SW 1271 (cell line): ENCODE data around the gene SFXN2.
A peak's percentile ranks its signal among the peaks of the same experiment; 100 is the strongest.
"Not testable (repeated sequence)": the region's sequence is repeated elsewhere in the genome, so short reads cannot be mapped to it uniquely, and the experiment has no call there.

Source experiments
- DNase-seq, 2 experiments: peaks; one replicate each; lab custom pipeline; 2025; lab: John Stamatoyannopoulos, UW

The SFXN2 gene

DNA sequence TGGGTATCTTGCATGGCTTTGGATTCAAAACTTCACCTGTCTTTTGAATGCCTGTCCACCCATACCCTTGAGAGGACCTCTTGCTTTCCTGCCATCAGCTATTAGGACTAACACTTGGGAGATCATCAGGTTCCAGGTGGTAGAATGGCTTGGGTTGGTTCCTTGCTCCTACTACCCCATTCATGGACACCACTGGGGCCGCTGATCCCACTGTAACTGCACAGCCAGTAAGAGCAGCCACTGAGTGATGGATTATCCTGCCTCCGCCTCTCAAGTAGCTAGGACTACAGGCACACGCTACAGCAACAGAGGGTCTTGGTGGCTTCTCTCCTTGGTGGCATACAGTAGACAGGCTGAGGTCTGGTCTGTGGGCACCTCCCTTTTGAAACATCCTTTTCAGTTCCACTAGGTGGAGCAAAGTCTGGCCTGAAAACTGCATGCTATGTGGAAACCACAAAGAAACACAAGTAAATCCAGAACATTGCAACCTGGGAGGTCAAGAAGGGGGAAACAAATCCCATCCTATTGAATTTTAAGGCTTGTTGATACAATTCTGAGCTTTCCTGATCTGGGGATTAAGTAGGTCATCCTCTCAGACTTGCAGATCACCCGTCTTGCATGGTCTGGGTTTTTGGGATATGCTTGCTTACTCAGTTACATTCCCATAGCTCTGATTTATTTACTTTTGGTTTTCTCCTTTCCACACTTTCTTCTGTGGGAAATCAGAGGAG lies 38.7 kb downstream of the SFXN2 start:
- peak in 1 of 2 experiments; percentile 26 for DNase-seq

DNA sequence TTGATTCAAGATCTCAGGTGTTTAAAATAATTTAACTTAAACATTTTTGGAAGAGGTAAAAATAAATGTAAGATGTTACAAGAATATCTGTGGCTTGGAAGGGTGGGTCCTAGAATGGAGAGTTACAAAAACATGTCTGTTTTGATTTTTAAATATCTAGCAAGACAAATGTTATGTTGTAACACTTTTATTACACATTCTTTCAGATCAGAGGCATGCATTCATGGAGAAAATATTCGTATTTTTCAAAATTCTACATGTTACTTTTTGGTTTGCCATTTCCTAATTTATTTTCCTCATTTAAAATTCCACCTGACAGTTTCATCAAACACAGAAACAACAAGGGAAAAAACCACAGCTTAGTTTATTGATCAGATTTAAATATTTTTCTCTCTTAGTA lies 39.3 kb downstream of the SFXN2 start:
- DNase-seq, result no peak

DNA sequence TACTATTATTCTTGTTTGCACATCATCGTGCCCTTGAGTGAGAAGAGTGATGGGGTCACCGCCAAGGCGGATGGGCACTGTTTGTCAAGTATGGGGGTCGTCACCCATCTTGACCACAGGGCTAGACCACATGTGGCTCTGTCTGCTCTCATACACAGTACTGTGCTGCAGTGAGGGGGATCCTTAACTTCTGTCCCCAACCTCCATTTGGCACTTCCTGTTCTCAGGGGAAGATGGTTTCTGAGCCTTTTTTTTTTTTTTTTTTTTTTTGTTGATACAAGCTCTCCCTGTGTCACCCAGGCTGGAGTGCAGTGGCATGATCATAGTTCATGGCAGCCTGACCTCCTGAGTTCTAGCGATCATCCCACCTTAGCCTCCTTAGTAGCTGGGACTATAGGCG lies 42.9 kb downstream of the SFXN2 start:
- no peak for DNase-seq

DNA sequence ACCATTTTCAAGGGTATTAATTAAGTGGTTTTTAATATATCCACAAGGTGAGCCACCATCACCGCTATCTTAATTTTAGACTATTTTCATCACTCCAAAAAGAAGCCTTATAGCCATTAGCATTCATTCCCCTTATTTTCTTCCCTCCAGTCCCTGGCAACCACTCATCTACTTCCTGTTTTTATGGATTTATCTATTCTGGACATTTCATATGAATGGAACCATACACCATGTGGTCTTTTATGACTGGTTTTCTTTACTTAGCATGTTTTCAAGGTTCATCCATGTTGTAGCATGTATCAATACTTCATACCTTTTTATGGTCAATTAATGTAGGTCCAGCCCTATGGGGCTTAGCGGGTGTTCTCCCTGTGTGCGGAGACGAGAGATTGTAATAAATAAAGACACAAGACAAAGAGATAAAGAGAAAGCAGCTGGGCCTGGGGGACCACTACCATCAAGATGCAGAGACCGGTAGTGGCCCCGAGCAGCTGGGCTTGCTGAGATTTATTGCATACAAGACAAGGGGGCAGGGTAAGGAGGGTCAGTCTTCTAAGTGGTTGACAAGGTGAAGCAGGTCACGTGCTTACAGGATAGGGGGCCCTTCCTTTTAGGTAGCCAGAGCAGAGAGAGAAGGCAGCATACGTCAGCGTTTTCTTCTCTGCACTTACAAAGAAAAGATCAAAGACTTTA lies 44.0 kb downstream of the SFXN2 start:
- no peak for DNase-seq

DNA sequence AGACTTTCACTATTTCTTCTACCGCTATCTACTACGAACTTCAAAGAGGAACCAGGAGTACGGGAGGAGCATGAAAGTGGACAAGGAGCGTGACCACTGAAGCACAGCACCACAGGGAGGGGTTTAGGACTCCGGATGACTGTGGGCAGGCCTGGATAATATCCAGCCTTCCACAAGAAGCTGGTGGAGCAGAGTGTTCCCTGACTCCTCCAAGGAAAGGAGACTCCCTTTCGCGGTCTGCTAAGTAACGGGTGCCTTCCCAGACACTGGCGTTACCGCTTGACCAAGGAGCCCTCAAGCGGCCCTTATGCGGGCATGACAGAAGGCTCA lies 44.5 kb downstream of the SFXN2 start:
- not testable (repeated sequence) for DNase-seq

DNA sequence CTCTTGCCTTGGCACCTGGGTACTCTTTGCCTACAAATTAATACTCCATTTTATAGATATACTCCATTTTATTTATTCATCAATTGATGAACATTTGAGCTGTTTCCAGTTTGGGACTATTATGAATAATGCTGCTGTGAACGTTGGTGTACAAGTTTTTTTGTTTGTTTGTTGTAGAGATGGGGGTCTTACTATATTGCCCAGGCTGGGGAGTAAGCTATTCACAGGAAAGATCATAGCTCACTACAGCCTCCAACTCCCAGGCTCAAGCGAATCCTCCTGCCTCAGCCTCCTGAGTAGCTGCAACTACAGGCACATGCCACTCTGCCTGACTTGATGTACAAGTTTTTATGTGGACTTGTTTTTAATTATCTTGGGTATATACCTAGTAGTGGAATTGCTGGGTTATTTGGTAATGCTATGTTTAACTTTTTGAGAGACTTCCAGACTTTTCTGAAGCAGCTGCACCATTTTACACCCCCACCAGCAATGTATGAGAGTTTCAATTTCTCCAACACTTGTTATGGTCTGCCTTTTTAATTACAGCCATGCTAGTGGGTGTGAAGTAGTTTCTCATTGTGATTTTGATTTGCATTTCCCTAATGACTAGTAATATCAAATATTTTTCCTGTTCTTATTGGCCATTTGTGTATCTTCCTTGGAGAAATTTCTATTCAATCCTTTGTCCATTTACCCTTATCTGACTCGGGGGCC lies 45.2 kb downstream of the SFXN2 start:
- DNase-seq, result no peak

DNA sequence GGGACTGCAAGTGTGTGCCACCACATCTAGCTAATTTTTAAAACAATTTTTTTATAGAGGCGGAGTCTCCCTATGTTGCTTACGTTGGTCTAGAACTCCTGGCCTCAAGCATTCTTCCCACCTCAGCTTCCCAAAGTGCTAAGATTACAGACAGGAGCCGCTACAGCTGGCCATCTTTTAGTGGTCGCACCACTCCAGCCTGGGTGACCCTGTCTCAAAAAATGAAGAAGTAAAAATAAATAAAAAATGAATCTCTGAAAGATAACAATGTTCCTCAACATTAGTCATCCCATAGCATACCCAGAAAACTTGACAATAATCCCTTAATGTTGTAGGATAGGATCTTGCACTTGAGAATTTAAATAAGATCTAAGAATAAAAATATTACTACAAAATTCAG lies 47.5 kb downstream of the SFXN2 start:
- no peak for DNase-seq

DNA sequence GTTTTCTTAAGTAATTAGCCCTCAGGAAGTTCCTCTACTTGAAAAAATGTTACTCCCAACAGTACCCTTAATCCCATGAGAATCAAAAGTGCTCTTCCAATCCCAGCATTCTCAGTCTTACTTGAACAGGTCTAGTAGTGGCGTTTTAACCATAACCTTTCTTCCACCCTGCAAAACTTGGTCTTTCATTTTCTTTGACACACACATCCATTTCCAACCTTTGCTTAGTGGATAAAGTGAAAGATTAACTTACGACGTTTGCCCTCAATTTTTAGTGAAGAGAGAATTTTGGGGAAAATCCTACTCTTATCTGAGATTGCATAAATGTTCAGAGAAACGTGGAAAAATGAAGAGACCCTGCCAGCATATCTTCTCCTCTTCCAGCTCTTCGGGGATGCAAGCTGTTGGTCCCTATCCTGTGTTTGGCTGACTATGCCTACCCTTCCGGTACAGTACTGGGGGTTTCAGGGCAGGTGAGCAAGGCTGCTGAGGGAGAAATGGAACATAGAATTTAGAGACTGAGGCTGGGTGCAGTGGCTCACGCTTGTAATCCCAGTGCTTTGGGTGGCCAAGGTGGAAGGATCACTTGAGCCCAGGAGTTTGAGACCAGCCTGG lies 48.1 kb downstream of the SFXN2 start:
- DNase-seq, result no peak

DNA sequence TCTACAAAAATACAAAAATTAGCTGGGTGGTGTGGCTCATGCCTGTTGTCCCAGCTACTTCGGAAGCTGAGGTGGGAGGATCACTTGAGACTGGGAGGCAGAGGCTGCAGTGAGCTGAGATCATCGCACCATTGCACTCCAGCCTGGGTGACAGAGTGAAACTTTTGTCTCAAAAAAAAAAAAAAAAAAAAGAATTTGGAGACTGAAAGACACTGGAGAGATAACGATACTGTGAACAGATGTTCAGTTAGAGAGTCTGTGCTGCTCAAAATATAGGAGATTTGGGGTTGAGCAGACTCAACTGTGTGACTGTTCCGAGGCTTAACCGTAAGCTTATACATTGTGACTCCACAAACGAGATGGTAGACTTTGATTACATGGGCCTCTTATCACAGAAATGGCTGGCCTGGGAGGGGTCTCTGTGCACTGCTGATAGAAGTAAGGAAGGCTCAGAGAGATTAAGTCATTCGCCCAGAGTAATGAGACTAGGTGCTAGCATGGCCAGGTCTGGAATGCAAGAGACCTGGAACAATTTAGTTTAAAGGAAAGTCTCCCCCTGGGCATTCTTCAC lies 48.7 kb downstream of the SFXN2 start:
- no peak for DNase-seq

DNA sequence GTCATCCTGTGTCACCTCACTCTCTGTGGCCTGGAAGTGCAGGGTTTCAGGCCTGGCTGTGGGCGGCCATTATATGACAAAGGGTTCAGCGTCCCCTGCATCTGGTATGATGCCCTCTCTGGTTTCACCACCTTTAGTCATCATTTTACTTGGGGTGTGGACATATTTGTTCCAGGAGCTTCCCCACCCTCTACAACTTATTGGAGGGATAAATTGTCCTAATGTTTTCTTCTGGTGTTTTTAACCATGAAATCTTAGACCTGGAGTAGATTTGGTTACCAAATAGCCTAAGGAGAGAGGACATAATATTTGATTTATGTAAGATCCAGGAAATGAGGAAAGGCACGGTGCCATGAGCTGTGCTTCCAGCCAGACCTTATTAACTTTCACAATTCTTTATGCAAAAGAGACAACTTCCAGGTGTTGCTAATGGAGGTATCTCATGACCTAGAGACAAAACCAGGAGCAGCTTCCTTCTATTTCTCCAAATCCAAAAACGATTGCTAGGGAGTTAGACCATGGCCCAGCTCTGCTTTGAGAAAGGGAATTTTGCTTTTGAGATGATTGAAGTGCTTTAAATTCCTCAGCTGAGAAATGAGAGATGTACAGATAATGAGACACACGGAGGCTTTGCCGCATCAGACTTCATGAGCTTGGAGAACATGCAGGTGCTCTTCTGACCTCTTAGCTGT lies 50.2 kb downstream of the SFXN2 start:
- no peak for DNase-seq

DNA sequence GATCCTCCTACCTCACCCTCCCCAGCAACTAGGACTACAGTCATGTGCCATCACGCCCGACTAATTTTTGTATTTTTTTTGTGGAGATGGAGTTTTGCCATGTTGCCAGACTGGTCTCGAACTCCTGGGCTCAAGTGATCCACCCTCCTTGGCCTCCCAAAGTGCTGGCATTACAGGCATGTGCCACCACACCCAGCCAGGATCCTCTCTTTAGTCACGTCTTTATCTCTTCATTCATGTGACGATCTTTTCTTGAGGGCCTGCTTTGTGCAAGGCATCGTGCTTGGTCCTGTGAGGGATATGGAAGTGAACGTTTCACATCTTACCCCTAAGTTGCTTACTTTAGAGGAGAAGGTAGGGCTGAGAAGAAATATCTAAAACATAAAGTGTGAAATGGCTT lies 50.9 kb downstream of the SFXN2 start:
- DNase-seq, result no peak

DNA sequence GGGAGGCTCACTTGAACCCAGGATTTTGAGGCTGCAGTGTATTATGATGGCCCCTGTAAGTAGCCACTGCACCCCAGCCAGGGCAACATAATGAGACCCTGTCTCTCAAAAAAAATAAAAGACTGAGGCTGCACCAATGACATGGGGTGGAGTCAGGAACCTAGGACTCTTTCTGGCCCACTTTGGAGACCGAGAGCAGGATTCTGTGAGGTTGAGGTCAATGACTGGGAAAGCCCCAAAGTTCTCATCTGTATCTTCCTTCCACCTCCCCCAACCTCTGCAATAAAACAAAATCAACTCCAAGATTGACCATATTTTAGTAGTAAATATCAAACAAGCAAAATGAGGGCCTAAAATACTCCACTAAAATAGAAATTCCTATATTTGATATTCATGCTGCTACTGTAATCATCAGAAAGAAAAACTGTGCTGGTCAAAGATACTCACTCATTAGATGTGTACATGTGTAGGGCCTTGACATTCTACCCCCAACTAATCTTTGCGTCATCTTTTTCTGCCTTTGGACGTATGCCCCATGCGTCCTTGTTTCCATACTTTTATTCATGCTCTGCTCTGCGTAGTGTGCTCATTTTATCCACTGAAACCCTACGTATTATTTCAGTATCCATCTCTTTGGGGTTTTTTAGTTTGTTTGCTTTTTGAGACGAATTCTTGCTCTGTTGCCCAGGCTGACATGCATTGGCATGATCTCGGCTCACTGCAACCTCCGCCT lies 53.2 kb downstream of the SFXN2 start:
- DNase-seq, result no peak

DNA sequence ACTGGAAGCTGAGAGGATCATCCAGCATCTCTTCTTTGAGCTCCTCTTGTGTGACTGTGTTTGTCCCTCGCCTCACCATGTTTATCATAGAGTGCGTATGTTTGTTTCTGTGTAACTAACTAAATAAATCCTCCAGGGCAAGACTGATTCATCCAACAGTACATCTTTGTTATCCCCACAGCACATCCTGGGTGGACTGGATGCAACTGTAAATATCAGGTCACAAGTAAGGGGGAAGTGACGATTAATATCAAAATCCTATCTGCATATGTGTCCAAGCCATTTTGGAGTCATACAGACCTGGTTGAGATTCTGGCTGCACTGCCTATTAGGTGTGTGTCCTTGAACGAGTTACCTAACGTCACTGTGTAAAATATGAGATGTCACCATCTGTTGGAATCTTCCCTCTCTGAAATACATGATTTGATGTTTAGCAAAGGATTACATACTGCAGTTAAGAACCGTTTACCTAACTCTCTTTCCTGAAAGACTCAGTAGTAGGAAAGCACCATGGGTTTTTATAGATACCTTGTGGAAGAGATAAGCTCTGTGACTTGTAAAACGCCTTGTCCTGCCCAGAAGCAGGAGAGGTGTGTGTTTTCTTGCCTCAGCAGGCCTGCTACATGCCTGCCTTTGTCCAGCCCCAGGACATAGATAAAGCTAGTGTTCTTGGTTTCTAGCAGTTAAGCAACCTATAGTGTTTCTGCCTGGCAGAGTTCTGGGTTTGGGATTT lies 55.1 kb downstream of the SFXN2 start:
- no peak for DNase-seq

DNA sequence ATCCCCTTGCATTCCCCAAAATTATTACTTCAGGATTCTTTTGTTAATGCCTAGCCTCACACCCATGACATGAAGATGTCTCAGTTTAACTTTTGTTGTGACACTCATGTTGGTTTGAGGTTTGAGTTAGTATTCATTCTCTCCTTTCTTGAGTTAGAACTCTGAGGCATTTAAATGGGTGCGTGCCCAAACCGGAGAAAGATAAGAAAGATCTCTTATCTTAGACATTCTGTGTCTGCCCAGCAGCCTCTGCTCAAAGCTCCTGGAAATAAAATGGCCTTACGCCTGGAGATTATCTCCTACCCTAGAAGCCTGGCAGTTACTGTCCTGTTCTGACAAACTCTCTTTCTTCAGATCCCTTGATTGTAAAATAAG lies 55.7 kb downstream of the SFXN2 start:
- DNase-seq, result no peak

DNA sequence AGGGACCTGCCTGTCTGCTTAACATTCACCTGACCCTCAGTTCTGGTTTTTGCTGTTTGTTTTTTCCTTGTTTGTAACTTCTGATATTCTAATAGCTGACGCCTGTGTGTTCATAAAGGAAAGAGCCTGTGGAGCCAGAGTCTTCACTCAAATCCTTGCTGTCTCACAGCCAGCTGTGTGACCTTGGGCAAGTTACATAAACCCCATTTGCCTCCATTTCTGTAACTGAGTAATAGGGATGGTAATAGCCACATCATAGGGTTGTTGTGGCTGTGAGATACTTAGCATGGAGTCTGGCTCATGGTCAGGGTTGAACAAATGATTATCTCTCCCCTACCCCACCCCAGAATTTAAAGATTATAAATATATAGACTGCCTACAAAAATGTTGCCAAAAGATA lies 56.4 kb downstream of the SFXN2 start:
- no peak for DNase-seq

DNA sequence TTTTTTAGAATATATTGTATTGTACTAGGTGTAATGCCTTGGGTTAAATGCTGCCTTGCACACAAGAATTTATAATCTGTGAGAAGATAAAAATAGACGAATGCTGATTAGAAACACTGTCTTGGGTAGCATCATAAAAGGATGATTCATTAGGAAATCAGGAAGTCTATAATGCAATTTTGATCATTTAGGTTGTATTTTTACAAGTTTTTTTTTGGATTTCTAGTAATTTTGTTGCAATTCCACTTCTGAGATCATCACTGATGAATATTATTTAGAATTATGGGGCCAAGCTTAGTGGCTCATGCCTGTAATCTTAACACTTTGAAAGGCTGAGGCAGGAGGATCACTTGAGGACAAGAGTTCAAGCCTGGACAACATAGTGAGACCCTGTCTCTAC lies 58.9 kb downstream of the SFXN2 start:
- DNase-seq, result no peak

DNA sequence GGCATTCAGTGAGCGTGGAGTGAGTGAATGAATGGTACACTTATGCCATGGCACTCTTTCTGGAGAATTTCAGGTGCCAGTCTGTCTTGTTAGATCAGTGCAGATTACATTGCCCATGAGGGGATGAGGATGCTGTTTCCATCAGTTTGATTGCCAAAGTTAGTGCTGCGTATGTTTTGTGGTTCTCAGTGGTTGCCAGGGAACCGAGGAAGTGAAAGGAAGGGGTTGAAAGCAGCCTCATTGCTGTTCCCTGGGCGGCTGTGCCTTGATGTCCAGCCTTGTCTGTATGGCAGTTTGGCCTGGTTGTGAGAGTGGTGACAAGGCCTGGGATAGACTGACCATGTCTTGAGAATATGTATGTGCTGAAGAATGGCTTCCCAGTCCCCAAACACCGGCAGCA lies 59.5 kb downstream of the SFXN2 start:
- DNase-seq, result no peak

DNA sequence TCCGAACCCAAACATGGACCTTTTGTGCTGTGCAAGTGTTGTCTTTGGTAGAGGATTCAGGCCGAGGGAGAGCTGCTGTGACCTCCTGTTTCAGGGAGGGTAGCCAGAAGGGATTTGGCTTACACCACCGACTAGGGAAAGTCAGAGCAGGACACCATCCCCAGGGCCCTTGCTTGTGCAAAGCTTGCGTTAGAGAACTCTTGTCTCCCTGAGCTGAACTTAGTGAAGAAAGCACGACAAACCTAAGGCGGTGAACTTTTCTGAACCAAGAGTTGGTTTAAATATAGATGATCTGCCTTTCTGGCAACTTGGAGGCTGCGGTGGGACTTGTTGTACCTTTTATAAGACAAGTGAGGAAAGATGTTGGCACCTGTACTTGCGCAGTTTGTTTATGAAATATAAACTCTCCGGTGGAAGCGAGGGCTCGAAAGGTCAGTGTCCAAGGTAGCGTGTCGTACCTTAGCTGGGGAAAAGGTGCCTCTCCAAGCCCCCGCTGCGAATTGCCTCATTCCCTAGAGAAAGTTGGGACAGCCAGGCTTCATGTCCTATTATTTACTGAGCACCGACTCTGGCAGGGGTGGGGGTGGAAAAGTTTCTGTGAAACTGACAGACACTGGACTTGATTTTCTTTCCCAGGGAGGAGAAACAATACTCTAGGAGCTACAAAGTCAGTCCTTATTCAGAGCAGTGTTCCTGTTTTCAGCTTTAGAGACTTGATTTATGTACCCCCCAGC lies 60.9 kb downstream of the SFXN2 start:
- no peak for DNase-seq

DNA sequence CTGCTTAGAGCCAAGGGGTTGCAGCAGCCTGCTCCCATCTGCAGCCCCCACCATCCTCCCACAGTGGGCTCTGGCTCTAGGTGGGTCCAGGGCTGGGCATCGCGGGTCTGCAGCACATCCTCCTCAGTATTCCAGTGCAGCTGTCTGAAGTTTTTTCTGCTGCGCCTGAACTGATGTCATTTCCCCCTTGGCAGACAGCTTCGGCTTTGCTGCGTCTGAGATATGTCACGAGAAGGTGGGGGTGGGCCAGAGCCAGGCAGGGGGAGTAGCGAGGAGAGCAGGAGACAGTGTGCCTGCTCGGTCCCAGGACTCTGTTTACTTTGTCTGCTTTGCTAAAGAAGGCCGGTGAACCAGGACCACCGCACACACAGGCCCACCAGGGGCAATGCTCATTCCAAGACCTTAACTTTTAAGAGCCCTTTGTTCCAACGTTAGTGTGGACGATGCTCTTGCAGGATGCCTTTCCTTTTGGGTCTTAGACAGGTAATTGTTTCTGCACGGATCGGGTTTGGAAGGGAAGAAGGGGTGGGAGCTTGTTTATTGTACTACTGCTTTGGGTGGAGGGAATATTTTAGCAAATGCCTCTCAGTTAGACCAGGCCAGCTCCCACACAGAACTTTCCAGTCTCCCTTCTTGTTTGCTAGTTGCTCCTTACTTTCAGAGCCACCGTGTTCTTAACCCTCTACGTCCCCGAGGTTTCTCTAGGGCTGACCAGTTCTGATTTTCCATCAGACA lies 61.7 kb downstream of the SFXN2 start:
- no peak for DNase-seq
